ENCODE data around the gene HRH1. TPM values are rescaled to one million over a fixed set of nuclear protein-coding genes. Genes with fewer than 3 reads are reported as not detected.

The HRH1 gene
- total RNA-seq, 2 experiments from 2014 or later: not detected

GRCh38 chr3:11224010-11224409 lies 69.7 kb downstream of the HRH1 start:
- no peak overlapping the region for H3K4me3 Mint-ChIP-seq
- no peaks in the 10 kb centered on the region for H3K27me3 ChIP-seq (ENCODE audit: control insufficient read depth in 1 of 2, insufficient read depth in 2 of 2, low read length in 2 of 2)
- H3K4me1 ChIP-seq (ENCODE audit: insufficient read depth, low read length): peaks cover 3% of the 10 kb centered on the region
- DNase-seq (no peak), ATAC-seq (ENCODE audit: poor library complexity) (no peak)
- H3K36me3 ChIP-seq (ENCODE audit: insufficient read depth, low read length): no peaks in the 10 kb centered on the region
- H3K9me3 ChIP-seq (ENCODE audit: control insufficient read depth in 1 of 2, insufficient read depth in 1 of 2, low read length in 2 of 2): no peaks in the 10 kb centered on the region
- TF ChIP-seq CTCF (IDR thresholded peaks at IDR 0.05): no peak
- no peaks in the 10 kb centered on the region for H3K27me3 Mint-ChIP-seq
- intact Hi-C loops (cut with DNase I, micrococcal nuclease): no loop called here
- H3K9me3 Mint-ChIP-seq: no peaks in the 10 kb centered on the region
- H3K4me3 ChIP-seq (ENCODE audit: low read length): no peak overlapping the region
- ChIA-PET CTCF (no interaction called here), POLR2A (no interaction called here)
- H3K27ac ChIP-seq (ENCODE audit: low read depth in 1 of 2, low read length in 2 of 2): no peak overlapping the region
- H3K27ac Mint-ChIP-seq: no peak overlapping the region
- H3K36me3 Mint-ChIP-seq (ENCODE audit: low read depth): no peaks in the 10 kb centered on the region
- H3K4me1 Mint-ChIP-seq (ENCODE audit: low read depth): no peaks in the 10 kb centered on the region

DNA sequence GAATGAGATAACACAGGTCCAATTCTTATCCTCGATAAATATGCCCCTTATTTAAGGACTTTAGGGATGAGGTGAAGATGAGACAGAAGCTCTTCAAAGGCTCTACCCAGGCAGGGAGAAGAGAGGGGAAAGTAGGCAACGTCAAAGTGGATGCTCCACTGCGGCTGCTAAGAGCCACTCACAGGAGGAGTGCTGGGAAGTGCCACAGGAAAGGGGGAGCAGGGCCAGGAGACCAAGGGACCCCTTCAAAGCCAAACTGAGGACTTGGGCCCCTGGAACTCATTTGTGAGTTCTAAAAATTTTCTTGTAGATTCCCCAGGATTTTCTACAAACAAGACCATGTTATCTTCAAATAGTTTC lies 70.6 kb downstream of the HRH1 start:
- ChIA-PET CTCF (no interaction called here), POLR2A (no interaction called here)
- ATAC-seq (ENCODE audit: poor library complexity) (no peak), DNase-seq (no peak)
- Mint-ChIP-seq H3K4me1 (ENCODE audit: low read depth) (no peaks in the 10 kb centered on the region), H3K27ac (no peak overlapping the region), H3K27me3 (no peaks in the 10 kb centered on the region), H3K4me3 (no peak overlapping the region), H3K9me3 (no peaks in the 10 kb centered on the region), H3K36me3 (ENCODE audit: low read depth) (no peaks in the 10 kb centered on the region)
- Histone ChIP-seq H3K27ac (ENCODE audit: low read depth in 1 of 2, low read length in 2 of 2) (no peak overlapping the region), H3K36me3 (ENCODE audit: insufficient read depth, low read length) (no peaks in the 10 kb centered on the region), H3K9me3 (ENCODE audit: control insufficient read depth in 1 of 2, insufficient read depth in 1 of 2, low read length in 2 of 2) (no peaks in the 10 kb centered on the region), H3K27me3 (ENCODE audit: control insufficient read depth in 1 of 2, insufficient read depth in 2 of 2, low read length in 2 of 2) (peaks cover 0 to under 1% of the 10 kb centered on the region in 2 experiments), H3K4me3 (ENCODE audit: low read length) (no peak overlapping the region), H3K4me1 (ENCODE audit: insufficient read depth, low read length) (peaks cover 3% of the 10 kb centered on the region)
- no peak for TF ChIP-seq CTCF (IDR thresholded peaks at IDR 0.05)
- intact Hi-C loops (cut with DNase I, micrococcal nuclease): no loop called here

- Histone ChIP-seq H3K9me3 (ENCODE audit: control insufficient read depth in 1 of 2, insufficient read depth in 1 of 2, low read length in 2 of 2) (no peaks in the 10 kb centered on the region), H3K27me3 (ENCODE audit: control insufficient read depth in 1 of 2, insufficient read depth in 2 of 2, low read length in 2 of 2) (peaks cover 0 to 2% of the 10 kb centered on the region in 2 experiments), H3K4me3 (ENCODE audit: low read length) (no peak overlapping the region), H3K36me3 (ENCODE audit: insufficient read depth, low read length) (no peaks in the 10 kb centered on the region), H3K27ac (ENCODE audit: low read depth in 1 of 2, low read length in 2 of 2) (no peak overlapping the region), H3K4me1 (ENCODE audit: insufficient read depth, low read length) (peaks cover 3% of the 10 kb centered on the region)
- TF ChIP-seq CTCF (IDR thresholded peaks at IDR 0.05): no peak
- intact Hi-C loops (cut with DNase I, micrococcal nuclease): no loop called here
- ChIA-PET POLR2A (no interaction called here), CTCF (no interaction called here)
- H3K27ac Mint-ChIP-seq: no peak overlapping the region
- no peaks in the 10 kb centered on the region for H3K9me3 Mint-ChIP-seq
- no peak overlapping the region for H3K4me3 Mint-ChIP-seq
- H3K36me3 Mint-ChIP-seq (ENCODE audit: low read depth): no peaks in the 10 kb centered on the region
- H3K4me1 Mint-ChIP-seq (ENCODE audit: low read depth): no peaks in the 10 kb centered on the region
- DNase-seq (no peak), ATAC-seq (ENCODE audit: poor library complexity) (no peak)
- H3K27me3 Mint-ChIP-seq: no peaks in the 10 kb centered on the region
Measured at GRCh38 chr3:11226042-11226370, 71.7 kb downstream of the HRH1 start.

Data from CD4-positive, alpha-beta T cell (primary cell).